ENCODE data around the gene PFKP.
A peak's percentile ranks its signal among the peaks of the same experiment; 100 is the strongest.
"Not testable (repeated sequence)": the region's sequence is repeated elsewhere in the genome, so short reads cannot be mapped to it uniquely, and the experiment has no call there.

Gene PFKP

GRCh38 chr10:3163879-3164278, 96.5 kb downstream of the PFKP start:
- no peak for DNase-seq

- DNase-seq = no peak
Measured at GRCh38 chr10:3165196-3165595, 97.8 kb downstream of the PFKP start.

GRCh38 chr10:3166496-3167290, 99.3 kb downstream of the PFKP start:
- no peak for DNase-seq

GRCh38 chr10:3167611-3168330, 100.4 kb downstream of the PFKP start:
- DNase-seq = no peak

GRCh38 chr10:3169271-3169670, 101.9 kb downstream of the PFKP start:
- DNase-seq = peak; percentile 40

- DNase-seq = no peak
Measured at GRCh38 chr10:3169673-3170072, 102.3 kb downstream of the PFKP start.

- not testable (repeated sequence) for DNase-seq
Measured at GRCh38 chr10:3171488-3171887, 104.1 kb downstream of the PFKP start.

- DNase-seq = no peak
Measured at GRCh38 chr10:3172081-3172445, 104.7 kb downstream of the PFKP start.

GRCh38 chr10:3172446-3173170, 105.3 kb downstream of the PFKP start, which contains the start of gene PITRM1:
PITRM1 (minus strand) TSS chr10:3172782; CDS start chr10:3172772, 10 bp downstream.
- peak; percentile 99 for DNase-seq

GRCh38 chr10:3173171-3173878, 106.0 kb downstream of the PFKP start:
- DNase-seq = no peak

GRCh38 chr10:3178042-3178441, 110.7 kb downstream of the PFKP start:
- no peak for DNase-seq

- no peak for DNase-seq
Measured at GRCh38 chr10:3179174-3179573, 111.8 kb downstream of the PFKP start.

- no peak for DNase-seq
Measured at GRCh38 chr10:3180355-3181025, 113.1 kb downstream of the PFKP start.

GRCh38 chr10:3185386-3185785, 118.0 kb downstream of the PFKP start:
- no peak for DNase-seq

- no peak for DNase-seq
Measured at GRCh38 chr10:3186368-3186767, 119.0 kb downstream of the PFKP start.

Data from left hindlimb (tissue), 1 donor.